ENCODE measurements around the gene TRUB1.
"Not testable (repeated sequence)": the region's sequence is repeated elsewhere in the genome, so short reads cannot be mapped to it uniquely, and the experiment has no call there.

TRUB1 gene

DNA sequence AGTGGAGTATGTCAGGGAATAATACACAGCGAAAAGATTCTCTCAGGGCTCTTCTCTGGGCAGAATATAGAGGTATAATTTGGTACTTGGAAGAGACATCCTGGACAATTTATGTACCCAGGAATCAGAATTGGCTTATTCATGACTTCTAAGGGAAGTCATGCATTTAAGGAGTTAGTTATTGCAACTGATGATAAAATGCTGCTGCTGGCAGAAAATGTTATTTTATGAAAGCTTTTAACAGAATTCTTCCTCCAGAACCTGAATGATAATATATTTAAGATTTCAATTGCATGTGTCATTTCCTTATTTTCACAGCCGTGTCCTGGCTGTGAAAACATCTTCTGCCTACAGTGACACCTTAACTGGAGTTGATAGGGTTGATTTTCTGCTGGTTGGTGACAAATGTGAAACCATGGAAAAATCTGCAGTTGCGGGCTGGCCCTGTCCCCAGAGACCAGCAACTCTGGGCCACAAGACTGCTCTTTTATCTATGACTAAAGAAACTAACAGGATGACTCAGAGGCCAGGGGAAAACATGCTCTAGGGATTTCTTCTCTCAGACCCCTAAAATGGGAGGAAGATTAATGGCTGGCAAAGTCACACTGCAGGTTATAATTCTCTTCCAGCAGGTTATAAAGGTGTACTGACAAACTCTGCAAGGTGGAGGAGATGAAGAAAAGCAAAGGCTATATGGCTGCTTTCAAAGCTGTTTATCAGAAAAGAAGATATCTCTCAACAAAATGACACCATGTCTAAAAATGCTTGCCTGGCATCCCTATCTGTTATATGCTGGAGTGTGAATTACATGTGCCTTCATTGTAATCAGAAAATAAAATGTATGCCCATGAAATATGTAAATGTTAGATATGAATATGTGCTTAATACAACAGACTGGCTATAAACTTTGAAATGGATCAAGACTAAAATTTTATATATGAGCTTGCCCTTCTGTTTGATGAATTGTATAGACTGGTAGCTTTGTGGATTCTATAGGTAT lies 12.1 kb upstream of the TRUB1 start:
- DNase-seq: no peak

DNA sequence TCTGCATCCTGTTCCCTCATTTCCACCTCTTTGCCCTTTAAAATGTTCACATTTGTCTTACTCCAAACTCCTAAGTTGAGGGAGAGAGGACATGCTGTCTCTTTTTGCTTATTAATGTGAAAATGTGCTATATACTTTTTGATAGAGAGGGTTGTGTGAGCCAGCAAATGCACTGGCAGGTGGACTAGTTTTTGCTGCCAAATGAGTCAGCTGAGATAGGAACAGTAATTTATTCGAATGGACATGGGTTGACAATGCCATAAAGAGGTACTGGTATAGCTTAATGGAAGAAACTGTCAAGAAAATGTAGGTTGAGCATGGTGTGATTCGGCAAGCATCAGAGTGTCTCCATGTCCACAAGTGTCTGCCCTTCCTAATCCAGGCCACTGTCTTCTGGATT lies 9.2 kb upstream of the TRUB1 start:
- no peak for DNase-seq

DNA sequence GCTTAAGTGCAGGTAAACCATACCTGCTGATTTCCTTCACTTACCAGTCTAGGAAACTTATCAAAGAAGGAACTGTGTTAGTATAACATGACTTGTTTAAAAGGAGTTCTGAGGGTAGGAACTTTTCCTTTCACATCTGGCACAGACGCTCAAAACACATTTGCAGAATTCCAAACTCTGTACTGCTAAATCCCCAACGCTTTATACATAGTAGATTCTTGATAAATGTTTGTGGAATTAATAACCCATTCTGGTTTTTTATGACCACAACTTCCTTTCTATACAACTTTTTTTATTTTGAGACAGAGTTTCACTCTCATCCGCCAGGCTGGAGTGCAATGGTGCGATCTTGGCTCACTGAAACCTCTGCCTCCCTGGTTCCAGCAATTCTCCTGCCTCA lies 7.7 kb upstream of the TRUB1 start:
- DNase-seq: no peak

DNA sequence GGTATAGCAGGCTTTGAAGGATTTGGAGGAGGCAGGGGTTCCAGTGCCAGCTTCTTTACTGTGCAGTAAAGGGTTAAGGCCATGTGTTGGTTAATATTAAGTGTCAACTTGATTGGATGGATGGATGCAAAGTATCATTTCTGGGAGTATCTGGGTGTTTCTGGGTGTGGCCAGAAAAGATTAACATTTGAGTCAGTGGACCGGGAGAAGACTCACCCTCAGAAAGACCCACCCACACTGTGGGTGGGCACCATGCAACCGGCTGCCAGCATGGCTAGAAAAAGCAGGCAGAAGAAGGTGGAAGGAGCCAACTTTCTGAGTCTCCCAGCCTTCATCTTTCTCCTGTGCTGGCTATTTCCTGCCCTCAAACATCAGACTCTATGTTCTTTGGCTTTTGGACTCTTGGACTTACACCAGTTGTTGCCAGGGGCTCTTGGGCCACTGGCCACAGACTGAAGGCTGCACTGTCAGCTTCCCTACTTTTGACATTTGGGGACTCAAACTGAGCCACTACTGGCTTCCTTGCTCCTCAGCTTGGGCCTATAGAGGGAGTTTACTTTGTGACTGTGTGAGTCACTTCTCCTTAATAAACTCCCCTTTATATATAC lies 6.8 kb upstream of the TRUB1 start:
- DNase-seq: no peak

DNA sequence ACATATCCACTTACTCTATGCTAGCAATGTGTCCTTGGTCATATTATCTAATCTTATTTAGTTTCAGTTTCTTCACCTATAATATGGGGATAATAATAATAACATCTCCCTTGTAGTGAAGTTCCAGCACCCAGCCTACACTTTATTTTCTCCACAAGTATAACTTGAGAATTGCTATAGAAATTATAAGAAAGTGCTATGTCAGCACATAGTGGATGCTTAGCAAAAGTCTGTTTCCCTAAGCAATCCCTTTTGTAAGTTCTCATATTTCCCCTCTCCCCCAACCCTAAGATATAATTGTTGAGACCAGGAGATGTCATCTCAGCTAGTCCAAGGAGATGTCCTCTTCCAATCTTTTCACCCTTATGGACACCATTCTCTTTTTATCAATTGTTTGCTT lies 5.8 kb upstream of the TRUB1 start:
- DNase-seq: no peak

DNA sequence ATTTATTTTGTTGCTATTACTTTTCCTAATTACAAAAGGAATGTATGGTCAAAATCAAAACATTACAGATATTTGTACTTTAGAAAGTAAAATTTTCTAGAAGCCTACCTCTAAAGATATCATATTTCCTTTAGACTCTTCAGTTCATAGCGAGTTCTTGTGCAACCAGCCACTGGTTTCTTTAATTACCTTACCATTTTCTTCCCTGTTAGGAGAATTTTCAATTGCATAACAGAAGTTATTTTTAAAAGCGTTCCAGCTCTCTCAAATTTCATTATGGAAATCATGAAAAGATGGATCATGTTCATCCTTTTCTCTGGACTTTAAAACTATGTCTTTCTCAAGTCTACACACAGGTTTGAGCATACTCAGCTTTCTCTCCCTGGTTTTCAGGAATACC lies 5.0 kb upstream of the TRUB1 start:
- no peak for DNase-seq

DNA sequence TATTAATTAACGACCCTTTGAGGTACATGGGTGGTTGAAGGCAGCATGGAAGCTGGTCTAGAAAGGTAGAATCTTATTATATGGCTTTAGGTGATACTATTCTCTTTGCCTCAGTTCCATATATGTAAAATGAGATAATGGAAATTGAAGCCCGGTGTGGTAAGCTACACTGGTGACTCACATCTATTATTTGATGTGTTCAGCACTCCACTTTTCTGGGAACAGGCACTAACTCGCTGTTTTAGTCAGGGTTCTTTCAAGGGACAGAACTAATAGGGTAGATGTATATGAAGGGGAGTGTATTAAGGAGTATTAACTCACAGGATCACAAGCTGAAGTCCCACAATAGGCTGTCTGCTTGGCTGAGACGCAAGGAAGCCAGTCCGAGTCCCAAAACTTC lies 4.4 kb upstream of the TRUB1 start:
- no peak for DNase-seq

DNA sequence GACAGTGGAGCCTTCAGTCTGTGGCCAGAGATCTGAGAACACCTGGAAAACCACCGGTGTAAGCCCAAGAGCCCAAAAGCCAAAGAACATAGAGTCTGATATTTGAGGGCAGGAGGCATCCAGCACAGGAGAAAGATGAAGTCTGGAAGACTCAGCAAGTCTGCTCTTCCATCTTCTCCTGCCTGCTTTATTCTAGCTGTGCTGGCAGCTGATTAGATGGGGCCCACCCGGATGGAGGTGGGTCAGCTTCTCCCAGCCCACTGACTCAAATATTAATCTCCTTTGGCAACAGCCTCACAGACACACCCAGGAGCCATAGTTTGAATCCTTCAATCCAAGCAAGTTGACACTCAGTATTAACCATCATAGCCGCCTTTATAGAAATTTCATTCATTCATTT lies 4.0 kb upstream of the TRUB1 start:
- DNase-seq: not testable (repeated sequence)

DNA sequence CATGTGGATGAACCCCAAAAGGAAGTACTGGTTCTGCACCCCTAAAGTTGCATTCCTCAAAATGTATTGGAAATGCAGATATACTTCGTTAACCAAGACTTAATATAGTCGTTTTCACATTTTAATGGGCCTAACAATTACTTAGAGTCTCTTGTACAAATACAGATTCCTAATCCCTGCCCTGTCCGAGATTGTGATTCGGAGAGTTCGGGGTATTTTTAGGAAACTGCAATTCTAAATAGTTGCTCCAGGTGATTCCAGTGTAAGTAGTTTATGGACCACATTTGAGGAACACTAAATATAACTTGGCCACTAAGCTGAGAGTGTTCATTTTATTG lies 830 bp downstream of the TRUB1 start:
- no peak for DNase-seq

DNA sequence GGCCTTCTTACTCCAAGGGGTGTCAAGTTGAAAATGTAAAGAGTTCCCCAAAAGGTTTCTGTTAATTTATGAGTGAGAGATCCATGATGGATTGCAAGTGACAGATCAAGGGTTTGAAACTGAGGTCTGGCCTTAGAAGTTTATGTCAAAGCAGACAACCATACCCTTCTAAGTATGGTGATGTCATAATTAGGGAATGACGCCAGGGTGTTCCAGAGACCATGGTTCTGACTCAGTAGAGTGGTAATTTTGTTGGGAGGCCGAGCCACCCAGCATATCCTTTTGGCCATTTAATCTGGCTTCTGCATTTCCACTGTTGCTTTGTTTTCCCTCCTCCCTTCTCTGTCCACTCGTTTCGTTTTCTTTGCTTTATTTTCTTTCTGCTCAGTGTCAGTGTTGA lies 2.7 kb downstream of the TRUB1 start:
- DNase-seq: no peak

DNA sequence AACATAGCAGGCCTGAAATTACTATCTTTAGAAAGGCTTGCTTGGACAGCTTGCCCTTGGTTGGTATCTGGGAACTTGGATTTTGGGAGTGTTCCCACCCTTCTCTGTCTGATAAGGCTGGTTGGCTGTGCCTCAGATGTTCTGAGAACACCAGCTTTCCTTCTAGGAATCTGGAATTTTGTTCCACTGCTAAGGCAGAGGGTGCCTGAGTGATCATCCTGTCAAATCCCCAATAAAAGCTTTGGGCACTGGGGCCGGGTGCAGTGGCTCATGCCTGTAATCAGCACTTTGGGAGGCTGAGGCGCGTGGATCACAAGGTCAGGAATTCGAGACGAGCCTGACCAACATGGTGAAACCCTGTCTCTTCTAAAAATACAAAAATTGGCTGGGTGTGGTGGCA lies 5.0 kb downstream of the TRUB1 start:
- DNase-seq: no peak

DNA sequence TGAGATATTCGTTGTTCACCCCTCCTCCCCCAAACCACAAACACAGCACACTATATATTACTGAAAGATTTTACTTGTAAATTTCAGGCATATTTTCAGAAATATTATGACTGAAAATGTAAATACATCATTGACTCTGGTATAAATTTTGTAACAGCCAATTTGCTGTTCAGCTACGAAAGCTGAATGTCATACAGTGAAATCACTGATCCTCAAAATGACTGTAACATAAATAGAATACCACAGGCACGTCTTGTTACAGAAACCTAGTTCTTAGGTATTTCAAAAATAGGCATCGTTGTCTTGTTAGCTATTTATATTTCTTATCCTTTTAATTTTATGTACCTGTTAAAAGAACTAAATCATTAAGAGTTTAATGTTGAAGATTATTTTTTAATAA lies 15.1 kb downstream of the TRUB1 start:
- no peak for DNase-seq

DNA sequence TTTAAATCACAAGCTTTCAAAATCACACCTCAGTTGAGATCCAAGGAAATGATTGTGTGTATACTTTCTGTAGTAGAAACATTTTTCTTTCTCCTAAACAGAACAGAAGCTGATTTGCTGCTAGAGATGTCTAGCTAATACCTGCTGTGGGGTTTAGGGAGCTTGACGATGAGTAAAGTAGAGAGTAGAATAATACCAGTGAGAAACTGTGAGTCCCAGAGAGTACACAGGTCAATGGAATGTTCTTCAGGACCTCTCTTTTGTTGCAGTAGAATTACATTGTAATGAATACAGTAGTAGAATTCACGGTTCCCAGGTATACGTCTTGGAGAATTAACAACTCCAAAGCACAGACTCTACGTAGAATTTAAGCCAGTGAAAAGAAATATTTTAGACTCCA lies 18.0 kb downstream of the TRUB1 start:
- no peak for DNase-seq

DNA sequence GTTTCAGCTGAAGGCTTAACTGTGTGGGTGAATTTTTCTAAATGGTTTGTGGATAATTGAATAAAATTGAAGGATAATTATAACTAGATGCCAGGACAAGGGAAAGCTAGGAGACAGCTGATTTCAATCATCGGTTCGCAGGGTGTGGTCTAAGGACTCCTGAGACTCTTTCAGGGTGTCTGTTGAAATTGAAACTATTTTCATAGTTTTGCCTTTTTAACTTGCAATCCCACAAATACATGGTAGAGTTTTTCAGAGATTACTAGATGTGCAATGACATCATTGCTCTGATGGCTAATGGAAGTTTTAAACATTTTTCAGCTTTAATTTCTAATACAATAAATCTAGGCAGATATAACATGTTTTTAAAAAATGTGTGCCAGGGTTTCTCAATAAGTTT lies 18.5 kb downstream of the TRUB1 start:
- no peak for DNase-seq

DNA sequence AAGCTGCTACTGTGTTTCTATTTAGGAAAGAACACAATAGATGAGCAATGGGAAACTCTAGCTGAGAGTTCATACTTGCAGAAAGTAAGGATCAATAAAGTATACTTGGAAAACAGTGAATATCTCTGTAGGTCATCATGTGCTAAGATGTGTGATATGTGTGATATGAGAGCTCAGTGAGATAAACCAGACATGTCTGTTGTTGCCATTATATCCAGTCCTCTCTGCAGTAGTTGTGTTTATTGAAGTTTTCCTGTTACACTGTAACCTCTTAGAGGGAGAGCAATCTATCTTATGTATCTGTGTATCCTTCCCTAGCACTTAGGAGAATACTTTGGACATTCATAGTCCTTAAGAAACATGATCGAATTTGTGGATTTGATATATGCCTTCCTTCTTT lies 19.1 kb downstream of the TRUB1 start:
- no peak for DNase-seq

DNA sequence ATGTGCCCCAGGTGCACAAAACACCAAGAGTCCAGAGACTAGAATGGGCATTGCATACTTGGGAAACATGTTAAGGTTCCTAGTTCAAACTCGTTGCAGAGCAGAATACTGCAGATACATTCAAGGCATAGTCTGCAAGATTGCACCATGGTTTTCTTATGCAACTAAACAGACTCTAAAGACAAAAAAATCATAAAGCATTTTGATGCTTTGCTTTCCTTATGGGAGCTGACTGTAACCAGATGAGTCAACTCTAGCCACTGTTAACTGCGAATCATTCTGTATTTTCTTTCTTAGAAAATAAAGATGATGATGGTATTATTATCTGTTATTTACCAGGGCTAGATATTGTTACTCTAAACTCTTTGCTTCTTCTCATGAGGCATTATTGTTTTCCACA lies 19.7 kb downstream of the TRUB1 start:
- no peak for DNase-seq

DNA sequence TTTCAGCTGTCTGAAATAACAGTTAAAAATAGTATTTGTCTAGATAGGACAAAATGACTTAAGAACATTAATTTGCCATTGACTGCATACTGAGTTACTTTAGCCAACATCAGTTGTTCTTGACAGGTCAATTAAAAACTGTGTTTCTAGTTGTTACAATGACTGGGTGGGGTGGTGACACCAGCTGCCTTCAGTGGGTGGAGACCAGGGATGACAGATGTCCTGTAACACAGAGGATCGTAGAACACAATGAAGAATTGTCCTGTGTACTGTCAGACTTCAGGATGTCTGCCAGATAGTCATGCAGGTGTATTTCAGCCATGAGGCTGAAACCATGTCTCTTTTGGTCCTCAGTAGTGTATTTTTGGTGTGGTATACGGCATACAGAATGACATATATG lies 24.4 kb downstream of the TRUB1 start:
- DNase-seq: no peak

DNA sequence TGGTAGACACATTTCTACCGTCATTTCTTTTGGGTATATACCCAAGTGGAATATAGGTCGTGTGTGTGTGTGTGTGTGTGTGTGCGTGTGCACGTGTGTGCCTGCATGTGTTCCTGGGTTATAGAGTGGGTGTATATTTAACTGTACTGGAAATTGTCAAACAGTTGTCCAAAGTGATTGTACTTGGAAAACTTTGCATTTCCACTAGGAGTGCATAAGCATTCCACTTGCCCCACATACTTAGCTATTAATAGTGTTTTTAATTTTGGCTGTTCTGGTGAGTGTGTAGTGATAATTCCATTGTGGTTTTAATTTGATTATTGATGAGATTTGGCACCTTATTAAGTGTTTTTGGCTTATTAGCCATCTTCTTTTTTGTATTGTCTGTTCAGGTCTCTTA lies 25.9 kb downstream of the TRUB1 start:
- DNase-seq: no peak

DNA sequence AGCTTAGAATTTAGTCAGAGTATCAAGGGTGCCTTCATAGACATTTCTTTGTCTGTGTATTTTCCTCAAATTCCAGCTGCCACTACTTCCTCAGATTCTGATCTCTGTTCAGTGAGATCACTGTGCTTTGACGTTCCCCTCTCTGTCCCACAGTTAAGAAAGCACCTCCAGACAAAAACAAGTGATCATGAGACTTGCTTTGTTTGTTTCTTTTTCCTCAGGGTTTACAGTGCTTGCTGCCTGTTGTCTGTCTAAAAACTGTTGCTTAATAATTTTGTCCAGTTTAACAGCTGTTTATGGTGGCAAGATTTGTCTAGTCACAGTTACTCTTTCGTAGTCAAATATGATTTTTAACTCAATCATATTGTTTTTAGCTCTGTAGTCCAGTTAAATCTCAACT lies 29.1 kb downstream of the TRUB1 start:
- no peak for DNase-seq

DNA sequence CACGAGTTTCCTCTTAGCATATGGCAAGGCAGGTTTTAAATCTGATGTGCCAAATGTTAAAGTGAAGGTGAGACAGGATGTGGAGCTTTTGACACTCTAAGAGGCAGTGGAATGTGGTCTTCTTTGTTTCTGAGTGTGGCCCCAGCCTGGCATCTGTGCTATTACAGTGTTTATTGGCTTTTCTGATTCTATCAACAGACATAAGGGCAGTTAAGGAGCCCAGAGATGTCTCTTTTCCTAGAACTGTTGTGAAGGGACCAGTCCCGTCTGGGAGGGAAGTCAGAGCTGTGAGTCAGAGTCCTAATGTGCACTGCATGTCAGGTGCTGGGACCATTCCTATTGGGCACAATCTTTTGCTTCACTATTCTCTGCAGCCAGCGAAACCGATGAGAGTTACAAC lies 32.5 kb downstream of the TRUB1 start:
- DNase-seq: no peak

DNA sequence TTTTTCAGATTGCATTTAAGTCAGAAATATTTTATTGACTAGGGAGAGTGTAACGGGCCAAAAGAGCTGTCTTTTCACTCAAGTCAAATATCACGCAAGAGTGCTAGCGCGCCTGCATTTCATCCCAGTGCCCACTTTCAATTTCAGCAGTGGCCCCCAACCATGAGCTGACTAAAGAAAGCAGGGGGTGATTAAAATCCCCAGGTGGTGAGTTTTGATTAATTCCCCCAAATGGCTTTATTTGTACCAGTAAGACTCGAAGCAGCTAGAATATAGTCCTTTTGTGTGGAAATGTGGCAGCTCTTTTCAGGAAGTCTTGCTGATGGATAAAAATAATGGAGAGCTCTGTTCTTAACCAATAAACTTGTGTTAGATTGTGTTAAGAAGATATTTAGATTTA lies 35.3 kb downstream of the TRUB1 start:
- DNase-seq: no peak

DNA sequence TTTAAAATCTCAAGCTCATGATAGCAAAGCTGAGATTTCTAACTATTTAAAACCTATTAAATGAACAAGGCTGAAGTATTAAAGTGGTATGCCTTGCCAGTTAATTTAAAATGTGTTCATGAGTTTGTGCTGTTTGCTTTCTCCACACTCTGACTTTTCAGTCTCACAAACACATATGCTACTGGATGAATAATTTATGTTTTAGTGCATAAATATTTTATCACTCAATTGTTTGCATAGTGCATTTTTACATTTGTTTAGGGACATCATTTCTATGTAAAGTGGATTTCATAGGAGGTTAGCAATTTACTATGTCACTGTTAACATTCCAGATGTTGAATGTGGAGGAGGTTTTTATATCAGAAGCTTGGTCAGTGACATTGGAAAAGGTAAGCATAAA lies 36.0 kb downstream of the TRUB1 start:
- DNase-seq: no peak

DNA sequence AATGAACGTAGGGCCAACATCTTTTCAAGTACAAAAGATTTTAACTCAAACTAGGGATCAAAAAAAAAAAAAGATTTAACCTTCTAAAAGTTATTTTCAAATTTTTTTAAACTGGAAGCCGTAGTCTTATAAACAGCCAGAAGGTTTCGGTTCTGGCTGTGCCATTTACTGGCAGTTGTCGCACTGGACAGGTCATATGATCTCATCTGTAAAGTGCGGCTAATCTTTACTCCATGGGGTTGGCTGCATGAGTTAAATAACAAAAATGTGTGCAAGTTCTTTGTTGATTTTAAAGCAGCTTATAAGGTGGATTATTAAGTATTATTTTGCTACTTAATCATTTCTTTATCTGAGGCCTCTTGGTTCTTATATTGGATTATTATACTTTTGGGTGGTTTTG lies 36.6 kb downstream of the TRUB1 start:
- no peak for DNase-seq

DNA sequence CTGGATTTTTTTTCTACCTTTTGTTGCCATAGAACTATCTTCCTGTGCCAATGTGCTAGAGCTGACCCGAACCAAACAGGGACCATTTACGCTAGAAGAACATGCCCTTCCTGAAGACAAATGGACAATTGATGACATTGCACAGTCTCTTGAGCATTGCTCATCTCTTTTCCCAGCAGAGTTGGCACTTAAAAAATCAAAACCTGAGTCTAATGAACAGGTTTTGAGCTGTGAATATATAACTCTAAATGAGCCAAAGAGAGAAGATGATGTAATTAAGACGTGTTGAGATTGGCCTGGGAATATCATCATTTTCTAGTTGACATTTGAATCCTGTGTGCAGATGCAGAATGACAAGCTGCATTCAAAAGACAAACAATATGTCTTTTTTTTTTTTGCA lies 37.1 kb downstream of the TRUB1 start:
- no peak for DNase-seq

DNA sequence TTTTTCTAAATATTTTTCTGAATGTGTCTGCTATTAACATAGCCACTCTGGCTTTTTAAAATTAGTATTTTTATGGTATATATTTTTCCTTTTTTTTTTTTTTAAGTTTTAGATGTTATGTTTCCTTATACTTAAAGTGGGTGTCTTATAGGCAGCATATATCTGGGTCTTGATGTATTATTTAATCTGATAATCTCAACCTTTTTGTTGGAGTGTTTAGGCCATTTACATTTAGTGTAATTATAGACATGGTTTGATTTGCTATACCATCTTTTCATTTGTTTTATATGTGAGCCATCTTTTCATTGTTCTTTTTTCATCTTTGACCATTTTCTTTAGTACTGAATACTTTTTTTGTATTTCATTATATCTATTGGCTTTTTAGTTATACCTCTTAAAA lies 45.0 kb downstream of the TRUB1 start:
- no peak for DNase-seq

Data from NCI-H2227 treated with DMSO at 0.1 percent for 48 hours (cell line).